ENCODE data around the gene C7orf33.

- TF ChIP-seq POLR2A (IDR thresholded peaks at IDR 0.05) (no peak), CTCF (IDR thresholded peaks at IDR 0.05) (no peak), POLR2AphosphoS5 (IDR thresholded peaks at IDR 0.05) (no peak), EP300 (IDR thresholded peaks at IDR 0.05; ENCODE audit: low read depth) (no peak)
Observed at GRCh38 chr7:148587076-148587475, 3.5 kb upstream of the C7orf33 start.

All from transverse colon (tissue), 4 donors.